HEK293 (cell line): ENCODE measurements around the gene SYTL2.

ENCODE experiments used
- GLIS2 ChIP-seq: fragments of 450-650 bp; formaldehyde crosslinking; IDR thresholded peaks from 2 replicates; pipeline ENCODE4 v1.5.1; 2016; ENCODE audit warnings: missing biosample characterization, missing genetic modification characterization
- KLF16 ChIP-seq: fragments of 450-650 bp; formaldehyde crosslinking; IDR thresholded peaks from 2 replicates; pipeline ENCODE4 v1.5.1; 2017; ENCODE audit warnings: missing biosample characterization, missing genetic modification characterization
- KLF7 ChIP-seq: fragments of 450-650 bp; formaldehyde crosslinking; IDR thresholded peaks from 2 replicates; pipeline ENCODE4 v1.5.1; 2016; ENCODE audit warnings: missing biosample characterization, missing genetic modification characterization, borderline replicate concordance
- SCRT1 ChIP-seq: fragments of 450-650 bp; formaldehyde crosslinking; IDR thresholded peaks from 2 replicates; pipeline ENCODE4 v1.5.1; 2016; ENCODE audit warnings: missing biosample characterization, missing genetic modification characterization, borderline replicate concordance
- TRIM28 ChIP-seq: IDR thresholded peaks from 2 replicates; pipeline ENCODE4 v1.6.1; 2011; ENCODE audit warnings: low read length, control low read depth, borderline replicate concordance
- ZBTB7A ChIP-seq: fragments of 450-650 bp; formaldehyde crosslinking; IDR thresholded peaks from 2 replicates; pipeline ENCODE4 v1.5.1; 2016; ENCODE audit warnings: low read depth, missing biosample characterization, missing genetic modification characterization
- ZFP37 ChIP-seq: fragments of 450-650 bp; formaldehyde crosslinking; IDR thresholded peaks from 2 replicates; pipeline ENCODE4 v1.5.1; 2016; ENCODE audit warnings: missing biosample characterization, missing genetic modification characterization
- ZNF10 ChIP-seq: fragments of 450-650 bp; formaldehyde crosslinking; IDR thresholded peaks from 2 replicates; pipeline ENCODE4 v1.5.1; 2017; ENCODE audit warnings: missing biosample characterization, missing genetic modification characterization
- ZNF112 ChIP-seq: fragments of 450-650 bp; formaldehyde crosslinking; IDR thresholded peaks from 2 replicates; pipeline ENCODE4 v1.5.0; 2017; ENCODE audit warnings: missing biosample characterization, missing genetic modification characterization
- ZNF133 ChIP-seq: fragments of 450-650 bp; formaldehyde crosslinking; IDR thresholded peaks from 2 replicates; pipeline ENCODE4 v1.5.1; 2016; ENCODE audit warnings: missing biosample characterization, missing genetic modification characterization
- ZNF248 ChIP-seq: fragments of 450-650 bp; formaldehyde crosslinking; IDR thresholded peaks from 2 replicates; pipeline ENCODE4 v1.5.1; 2017; ENCODE audit warnings: missing biosample characterization, missing genetic modification characterization
- ZNF341 ChIP-seq: fragments of 450-650 bp; formaldehyde crosslinking; IDR thresholded peaks from 2 replicates; pipeline ENCODE4; 2016; ENCODE audit warnings: low read depth, missing biosample characterization, missing genetic modification characterization
- ZNF560 ChIP-seq: fragments of 450-650 bp; formaldehyde crosslinking; IDR thresholded peaks from 2 replicates; pipeline ENCODE4 v1.5.1; 2017; ENCODE audit warnings: missing biosample characterization, missing genetic modification characterization, borderline replicate concordance
- ZNF623 ChIP-seq: fragments of 450-650 bp; formaldehyde crosslinking; IDR thresholded peaks from 2 replicates; pipeline ENCODE4 v1.5.1; 2016; ENCODE audit warnings: missing biosample characterization, missing genetic modification characterization
- ZNF624 ChIP-seq: fragments of 450-650 bp; formaldehyde crosslinking; IDR thresholded peaks from 2 replicates; pipeline ENCODE4 v1.5.1; 2017; ENCODE audit warnings: missing biosample characterization, missing genetic modification characterization
- ZNF660 ChIP-seq: fragments of 450-650 bp; IDR thresholded peaks from 2 replicates; pipeline ENCODE4 v1.5.1; 2018; ENCODE audit warnings: missing biosample characterization, mild to moderate bottlenecking, missing genetic modification characterization
- ZNF76 ChIP-seq: fragments of 450-650 bp; formaldehyde crosslinking; IDR thresholded peaks from 2 replicates; pipeline ENCODE4; 2016; ENCODE audit warnings: low read depth, missing biosample characterization, missing genetic modification characterization, borderline replicate concordance
- ZNF785 ChIP-seq: fragments of 450-650 bp; formaldehyde crosslinking; IDR thresholded peaks from 2 replicates; pipeline ENCODE4 v1.5.1; 2016; ENCODE audit warnings: missing biosample characterization, missing genetic modification characterization
- TF ChIP-seq, protein P1 (sequence below): fragments of 450-650 bp; formaldehyde crosslinking; conservative IDR thresholded peaks from 2 replicates; pipeline ENCODE4 v1.5.1; 2016; ENCODE audit warnings: low read depth, missing biosample characterization, missing genetic modification characterization
- TF ChIP-seq, protein P2 (sequence below): fragments of 450-650 bp; formaldehyde crosslinking; IDR thresholded peaks from 2 replicates; pipeline ENCODE4; 2016; ENCODE audit warnings: missing biosample characterization, missing genetic modification characterization
- TF ChIP-seq, protein P3 (sequence below): fragments of 450-650 bp; formaldehyde crosslinking; IDR thresholded peaks from 2 replicates; pipeline ENCODE4 v1.5.1; 2016; ENCODE audit warnings: missing biosample characterization, missing genetic modification characterization
- TF ChIP-seq, protein P4 (sequence below): fragments of 450-650 bp; formaldehyde crosslinking; IDR thresholded peaks from 2 replicates; pipeline ENCODE4 v1.5.1; 2016; ENCODE audit warnings: missing biosample characterization, missing genetic modification characterization
- TF ChIP-seq, protein P5 (sequence below): fragments of 450-650 bp; formaldehyde crosslinking; IDR thresholded peaks from 2 replicates; pipeline ENCODE4 v1.5.1; 2016; ENCODE audit warnings: missing biosample characterization, missing genetic modification characterization
- TF ChIP-seq, protein P6 (sequence below): fragments of 450-650 bp; formaldehyde crosslinking; IDR thresholded peaks from 2 replicates; pipeline ENCODE4 v1.5.1; 2016; ENCODE audit warnings: missing biosample characterization, missing genetic modification characterization
- TF ChIP-seq, protein P7 (sequence below): IDR thresholded peaks from 2 replicates; pipeline ENCODE4 v1.6.1; 2011; ENCODE audit warnings: mild to moderate bottlenecking, low read depth, low read length, borderline replicate concordance

Gene SYTL2

DNA sequence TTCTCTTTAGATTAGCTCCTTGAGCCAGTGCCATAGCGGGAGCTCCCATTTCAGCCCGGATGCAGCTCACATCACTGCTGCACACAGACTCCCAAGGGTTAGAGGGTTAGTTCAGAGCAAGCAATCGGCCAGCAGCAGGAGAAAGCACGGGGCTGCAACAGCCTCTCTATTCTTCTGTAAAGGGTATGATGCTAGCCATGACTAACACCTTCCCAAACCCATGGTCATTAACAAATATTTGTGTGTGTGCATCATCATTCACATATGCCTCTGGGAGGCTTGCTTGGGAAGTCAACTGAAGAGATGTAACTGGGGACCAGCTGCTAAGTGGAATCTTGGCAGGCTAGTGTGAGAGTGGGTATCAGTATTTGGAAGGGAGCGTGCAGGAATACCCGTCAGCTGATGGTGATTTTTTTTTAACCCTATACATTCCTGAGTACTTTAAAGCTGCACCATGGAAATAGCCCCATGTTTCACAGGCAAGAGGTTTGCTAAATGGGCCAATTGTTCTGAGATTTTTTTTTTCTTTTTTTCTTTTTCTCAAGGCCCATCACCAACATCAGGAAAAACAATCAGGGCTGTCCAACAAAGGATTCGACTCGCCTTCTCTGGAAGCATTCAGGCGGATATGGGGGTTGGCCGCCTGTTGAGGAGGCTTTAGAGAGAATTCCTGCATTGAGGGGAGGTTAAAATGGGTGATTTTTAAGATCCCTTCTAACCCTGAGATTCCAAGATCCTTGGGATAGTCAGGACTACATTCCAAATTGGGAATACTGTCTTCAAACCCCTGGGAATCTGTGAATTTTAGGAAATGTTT is 91.7 kb downstream of the SYTL2 start (continued):
- TF ChIP-seq, protein P1, sequence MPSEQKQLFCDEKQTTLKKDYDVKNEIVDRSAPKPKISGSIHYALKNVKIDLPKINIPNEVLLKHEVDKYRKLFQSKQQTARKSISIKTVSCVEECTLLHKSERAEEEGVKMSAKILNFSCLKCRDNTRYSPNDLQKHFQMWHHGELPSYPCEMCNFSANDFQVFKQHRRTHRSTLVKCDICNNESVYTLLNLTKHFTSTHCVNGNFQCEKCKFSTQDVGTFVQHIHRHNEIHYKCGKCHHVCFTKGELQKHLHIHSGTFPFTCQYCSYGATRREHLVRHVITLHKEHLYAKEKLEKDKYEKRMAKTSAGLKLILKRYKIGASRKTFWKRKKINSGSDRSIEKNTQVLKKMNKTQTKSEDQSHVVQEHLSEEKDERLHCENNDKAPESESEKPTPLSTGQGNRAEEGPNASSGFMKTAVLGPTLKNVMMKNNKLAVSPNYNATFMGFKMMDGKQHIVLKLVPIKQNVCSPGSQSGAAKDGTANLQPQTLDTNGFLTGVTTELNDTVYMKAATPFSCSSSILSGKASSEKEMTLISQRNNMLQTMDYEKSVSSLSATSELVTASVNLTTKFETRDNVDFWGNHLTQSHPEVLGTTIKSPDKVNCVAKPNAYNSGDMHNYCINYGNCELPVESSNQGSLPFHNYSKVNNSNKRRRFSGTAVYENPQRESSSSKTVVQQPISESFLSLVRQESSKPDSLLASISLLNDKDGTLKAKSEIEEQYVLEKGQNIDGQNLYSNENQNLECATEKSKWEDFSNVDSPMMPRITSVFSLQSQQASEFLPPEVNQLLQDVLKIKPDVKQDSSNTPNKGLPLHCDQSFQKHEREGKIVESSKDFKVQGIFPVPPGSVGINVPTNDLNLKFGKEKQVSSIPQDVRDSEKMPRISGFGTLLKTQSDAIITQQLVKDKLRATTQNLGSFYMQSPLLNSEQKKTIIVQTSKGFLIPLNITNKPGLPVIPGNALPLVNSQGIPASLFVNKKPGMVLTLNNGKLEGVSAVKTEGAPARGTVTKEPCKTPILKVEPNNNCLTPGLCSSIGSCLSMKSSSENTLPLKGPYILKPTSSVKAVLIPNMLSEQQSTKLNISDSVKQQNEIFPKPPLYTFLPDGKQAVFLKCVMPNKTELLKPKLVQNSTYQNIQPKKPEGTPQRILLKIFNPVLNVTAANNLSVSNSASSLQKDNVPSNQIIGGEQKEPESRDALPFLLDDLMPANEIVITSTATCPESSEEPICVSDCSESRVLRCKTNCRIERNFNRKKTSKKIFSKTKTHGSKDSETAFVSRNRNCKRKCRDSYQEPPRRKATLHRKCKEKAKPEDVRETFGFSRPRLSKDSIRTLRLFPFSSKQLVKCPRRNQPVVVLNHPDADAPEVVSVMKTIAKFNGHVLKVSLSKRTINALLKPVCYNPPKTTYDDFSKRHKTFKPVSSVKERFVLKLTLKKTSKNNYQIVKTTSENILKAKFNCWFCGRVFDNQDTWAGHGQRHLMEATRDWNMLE (tag by site-specific recombination), result peak; percentile 28; the same call in 1 of the 2 replicates
- TF ChIP-seq ZNF341 (tag by site-specific recombination) (peak; percentile 61; the same call in 1 of the 2 replicates), ZNF560 (no peak), GLIS2 (tag by site-specific recombination) (no peak), SCRT1 (tag by site-specific recombination) (no peak), ZNF624 (no peak), ZBTB7A (tag by site-specific recombination) (no peak), ZNF660 (tag by site-specific recombination) (peak; percentile 96), ZNF133 (no peak), KLF7 (tag by site-specific recombination) (no peak), ZNF112 (tag by site-specific recombination) (no peak), ZNF248 (tag by site-specific recombination) (no peak), KLF16 (tag by site-specific recombination) (no peak), ZNF785 (tag by site-specific recombination) (no peak), ZNF623 (tag by site-specific recombination) (no peak), ZFP37 (peak; percentile 80), TRIM28 (no peak), ZNF76 (tag by site-specific recombination) (0 out of 2 replicates have a peak, but pooled peaks have one; percentile 27), ZNF10 (tag by site-specific recombination) (no peak)
- TF ChIP-seq, protein P2, sequence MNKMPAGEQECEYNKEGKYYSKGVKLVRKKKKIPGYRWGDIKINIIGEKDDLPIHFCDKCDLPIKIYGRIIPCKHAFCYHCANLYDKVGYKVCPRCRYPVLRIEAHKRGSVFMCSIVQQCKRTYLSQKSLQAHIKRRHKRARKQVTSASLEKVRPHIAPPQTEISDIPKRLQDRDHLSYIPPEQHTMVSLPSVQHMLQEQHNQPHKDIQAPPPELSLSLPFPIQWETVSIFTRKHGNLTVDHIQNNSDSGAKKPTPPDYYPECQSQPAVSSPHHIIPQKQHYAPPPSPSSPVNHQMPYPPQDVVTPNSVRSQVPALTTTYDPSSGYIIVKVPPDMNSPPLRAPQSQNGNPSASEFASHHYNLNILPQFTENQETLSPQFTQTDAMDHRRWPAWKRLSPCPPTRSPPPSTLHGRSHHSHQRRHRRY (tag by site-specific recombination), result no peak
- TF ChIP-seq, protein P3, sequence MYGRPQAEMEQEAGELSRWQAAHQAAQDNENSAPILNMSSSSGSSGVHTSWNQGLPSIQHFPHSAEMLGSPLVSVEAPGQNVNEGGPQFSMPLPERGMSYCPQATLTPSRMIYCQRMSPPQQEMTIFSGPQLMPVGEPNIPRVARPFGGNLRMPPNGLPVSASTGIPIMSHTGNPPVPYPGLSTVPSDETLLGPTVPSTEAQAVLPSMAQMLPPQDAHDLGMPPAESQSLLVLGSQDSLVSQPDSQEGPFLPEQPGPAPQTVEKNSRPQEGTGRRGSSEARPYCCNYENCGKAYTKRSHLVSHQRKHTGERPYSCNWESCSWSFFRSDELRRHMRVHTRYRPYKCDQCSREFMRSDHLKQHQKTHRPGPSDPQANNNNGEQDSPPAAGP, result no peak
- TF ChIP-seq, protein P4, sequence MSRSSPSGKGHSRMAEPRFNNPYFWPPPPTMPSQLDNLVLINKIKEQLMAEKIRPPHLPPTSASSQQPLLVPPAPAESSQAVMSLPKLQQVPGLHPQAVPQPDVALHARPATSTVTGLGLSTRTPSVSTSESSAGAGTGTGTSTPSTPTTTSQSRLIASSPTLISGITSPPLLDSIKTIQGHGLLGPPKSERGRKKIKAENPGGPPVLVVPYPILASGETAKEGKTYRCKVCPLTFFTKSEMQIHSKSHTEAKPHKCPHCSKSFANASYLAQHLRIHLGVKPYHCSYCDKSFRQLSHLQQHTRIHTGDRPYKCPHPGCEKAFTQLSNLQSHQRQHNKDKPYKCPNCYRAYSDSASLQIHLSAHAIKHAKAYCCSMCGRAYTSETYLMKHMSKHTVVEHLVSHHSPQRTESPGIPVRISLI, result peak; percentile 94
- TF ChIP-seq, protein P5, sequence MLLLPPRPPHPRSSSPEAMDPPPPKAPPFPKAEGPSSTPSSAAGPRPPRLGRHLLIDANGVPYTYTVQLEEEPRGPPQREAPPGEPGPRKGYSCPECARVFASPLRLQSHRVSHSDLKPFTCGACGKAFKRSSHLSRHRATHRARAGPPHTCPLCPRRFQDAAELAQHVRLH (tag by site-specific recombination), result no peak
- TF ChIP-seq, protein P6, sequence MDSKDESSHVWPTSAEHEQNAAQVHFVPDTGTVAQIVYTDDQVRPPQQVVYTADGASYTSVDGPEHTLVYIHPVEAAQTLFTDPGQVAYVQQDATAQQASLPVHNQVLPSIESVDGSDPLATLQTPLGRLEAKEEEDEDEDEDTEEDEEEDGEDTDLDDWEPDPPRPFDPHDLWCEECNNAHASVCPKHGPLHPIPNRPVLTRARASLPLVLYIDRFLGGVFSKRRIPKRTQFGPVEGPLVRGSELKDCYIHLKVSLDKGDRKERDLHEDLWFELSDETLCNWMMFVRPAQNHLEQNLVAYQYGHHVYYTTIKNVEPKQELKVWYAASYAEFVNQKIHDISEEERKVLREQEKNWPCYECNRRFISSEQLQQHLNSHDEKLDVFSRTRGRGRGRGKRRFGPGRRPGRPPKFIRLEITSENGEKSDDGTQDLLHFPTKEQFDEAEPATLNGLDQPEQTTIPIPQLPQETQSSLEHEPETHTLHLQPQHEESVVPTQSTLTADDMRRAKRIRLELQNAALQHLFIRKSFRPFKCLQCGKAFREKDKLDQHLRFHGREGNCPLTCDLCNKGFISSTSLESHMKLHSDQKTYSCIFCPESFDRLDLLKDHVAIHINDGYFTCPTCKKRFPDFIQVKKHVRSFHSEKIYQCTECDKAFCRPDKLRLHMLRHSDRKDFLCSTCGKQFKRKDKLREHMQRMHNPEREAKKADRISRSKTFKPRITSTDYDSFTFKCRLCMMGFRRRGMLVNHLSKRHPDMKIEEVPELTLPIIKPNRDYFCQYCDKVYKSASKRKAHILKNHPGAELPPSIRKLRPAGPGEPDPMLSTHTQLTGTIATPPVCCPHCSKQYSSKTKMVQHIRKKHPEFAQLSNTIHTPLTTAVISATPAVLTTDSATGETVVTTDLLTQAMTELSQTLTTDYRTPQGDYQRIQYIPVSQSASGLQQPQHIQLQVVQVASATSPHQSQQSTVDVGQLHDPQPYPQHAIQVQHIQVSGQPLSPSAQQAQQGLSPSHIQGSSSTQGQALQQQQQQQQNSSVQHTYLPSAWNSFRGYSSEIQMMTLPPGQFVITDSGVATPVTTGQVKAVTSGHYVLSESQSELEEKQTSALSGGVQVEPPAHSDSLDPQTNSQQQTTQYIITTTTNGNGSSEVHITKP (tag by site-specific recombination), result peak; percentile 49
- TF ChIP-seq, protein P7, sequence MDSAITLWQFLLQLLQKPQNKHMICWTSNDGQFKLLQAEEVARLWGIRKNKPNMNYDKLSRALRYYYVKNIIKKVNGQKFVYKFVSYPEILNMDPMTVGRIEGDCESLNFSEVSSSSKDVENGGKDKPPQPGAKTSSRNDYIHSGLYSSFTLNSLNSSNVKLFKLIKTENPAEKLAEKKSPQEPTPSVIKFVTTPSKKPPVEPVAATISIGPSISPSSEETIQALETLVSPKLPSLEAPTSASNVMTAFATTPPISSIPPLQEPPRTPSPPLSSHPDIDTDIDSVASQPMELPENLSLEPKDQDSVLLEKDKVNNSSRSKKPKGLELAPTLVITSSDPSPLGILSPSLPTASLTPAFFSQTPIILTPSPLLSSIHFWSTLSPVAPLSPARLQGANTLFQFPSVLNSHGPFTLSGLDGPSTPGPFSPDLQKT, result no peak
